ENCODE measurements around the gene S100B.

S100B gene

GRCh38 chr21:46627726-46628125, 22.8 kb upstream of the S100B start:
- no peak for DNase-seq (ENCODE audit: low read depth in 2 of 2)

GRCh38 chr21:46626975-46627501, 22.2 kb upstream of the S100B start:
- DNase-seq (ENCODE audit: low read depth in 2 of 2), result no peak

GRCh38 chr21:46626536-46626935, 21.7 kb upstream of the S100B start:
- no peak for DNase-seq (ENCODE audit: low read depth in 2 of 2)

- no peak for DNase-seq (ENCODE audit: low read depth in 2 of 2)
Observed at GRCh38 chr21:46625759-46626158, 20.9 kb upstream of the S100B start.

GRCh38 chr21:46624050-46624449, 19.2 kb upstream of the S100B start:
- DNase-seq (ENCODE audit: low read depth in 2 of 2), result no peak

GRCh38 chr21:46622226-46622625, 17.3 kb upstream of the S100B start:
- peak; percentile 15 to 35 for DNase-seq (ENCODE audit: low read depth in 2 of 2)

- DNase-seq (ENCODE audit: low read depth in 2 of 2), result no peak
Observed at GRCh38 chr21:46621457-46622182, 16.7 kb upstream of the S100B start.

- no peak for DNase-seq (ENCODE audit: low read depth in 2 of 2)
Observed at GRCh38 chr21:46620846-46621245, 16.0 kb upstream of the S100B start.

- no peak for DNase-seq (ENCODE audit: low read depth in 2 of 2)
Observed at GRCh38 chr21:46619846-46620245, 15.0 kb upstream of the S100B start.

GRCh38 chr21:46618738-46619379, 14.0 kb upstream of the S100B start:
- DNase-seq (ENCODE audit: low read depth in 2 of 2), result no peak

GRCh38 chr21:46617267-46618051, 12.6 kb upstream of the S100B start:
- DNase-seq (ENCODE audit: low read depth in 2 of 2), result no peak

GRCh38 chr21:46616656-46617055, 11.8 kb upstream of the S100B start:
- DNase-seq (ENCODE audit: low read depth in 2 of 2), result no peak

GRCh38 chr21:46616050-46616449, 11.2 kb upstream of the S100B start:
- no peak for DNase-seq (ENCODE audit: low read depth in 2 of 2)

- no peak for DNase-seq (ENCODE audit: low read depth in 2 of 2)
Observed at GRCh38 chr21:46613391-46613790, 8.5 kb upstream of the S100B start.

GRCh38 chr21:46610018-46610701, 5.3 kb upstream of the S100B start:
- DNase-seq (ENCODE audit: low read depth in 2 of 2), result no peak

- DNase-seq (ENCODE audit: low read depth in 2 of 2), result no peak
Observed at GRCh38 chr21:46608672-46609111, 3.8 kb upstream of the S100B start.

GRCh38 chr21:46607636-46608035, 2.8 kb upstream of the S100B start:
- no peak for DNase-seq (ENCODE audit: low read depth in 2 of 2)

- no peak for DNase-seq (ENCODE audit: low read depth in 2 of 2)
Observed at GRCh38 chr21:46606427-46606813, 1.5 kb upstream of the S100B start.

GRCh38 chr21:46605767-46606426, 1.0 kb upstream of the S100B start:
- peak; percentile 19 to 46 for DNase-seq (ENCODE audit: low read depth in 2 of 2)

- DNase-seq (ENCODE audit: low read depth in 2 of 2), result no peak
Observed at GRCh38 chr21:46604329-46604974, 430 bp downstream of the S100B start.

GRCh38 chr21:46603228-46603627, 1.7 kb downstream of the S100B start:
- DNase-seq (ENCODE audit: low read depth in 2 of 2), result no peak
